Astrocyte (in vitro differentiated cells and primary cell): Measurements from ENCODE around the gene PSMD1. TPM values are rescaled to one million over a fixed set of nuclear protein-coding genes. Genes with fewer than 3 reads are reported as not detected.

Source experiments
- DNase-seq: peaks from one replicate; pipeline ENCODE4 v3.0.0-alpha.2; 2010; ENCODE audit warnings: low read depth
- FAIRE-seq: peaks from 2 replicates; lab custom pipeline; 2011; peaks lifted over from hg19 to GRCh38; lab: Jason Lieb, UNC
- H2AFZ ChIP-seq: 2 replicates; pipeline ENCODE4 v1.6.0; 2012; ENCODE audit warnings: low read depth, low read length, inconsistent platforms
- H3K27ac ChIP-seq: 2 replicates; pipeline ENCODE4 v1.5.1; 2011; ENCODE audit warnings: low read depth, low read length, inconsistent platforms
- H3K27me3 ChIP-seq: 2 replicates; pipeline ENCODE4 v1.6.0; 2011; ENCODE audit warnings: low read length, inconsistent platforms; ENCODE audit not compliant: insufficient read depth
- H3K36me3 ChIP-seq: 2 replicates; pipeline ENCODE4 v1.5.1; 2011; ENCODE audit warnings: low read length, inconsistent platforms; ENCODE audit not compliant: insufficient read depth
- H3K4me1 ChIP-seq: 2 replicates; pipeline ENCODE4 v1.5.1; 2011; ENCODE audit warnings: low read length, inconsistent platforms; ENCODE audit not compliant: insufficient read depth
- H3K4me2 ChIP-seq: 2 replicates; pipeline ENCODE4 v1.6.0; 2012; ENCODE audit warnings: low read length, inconsistent platforms
- H3K4me3 ChIP-seq: 2 replicates; pipeline ENCODE4 v1.5.1; 2011; ENCODE audit warnings: low read depth, mild to moderate bottlenecking, low read length, inconsistent platforms; ENCODE audit not compliant: insufficient read depth
- H3K79me2 ChIP-seq: 2 replicates; pipeline ENCODE4 v1.6.0; 2012; ENCODE audit warnings: mild to moderate bottlenecking, low read length, inconsistent platforms; ENCODE audit not compliant: insufficient read depth
- H3K9ac ChIP-seq: 2 replicates; pipeline ENCODE4 v1.6.0; 2012; ENCODE audit warnings: mild to moderate bottlenecking, low read length, inconsistent platforms
- H3K9me3 ChIP-seq: 2 replicates; pipeline ENCODE4 v1.5.1; 2012; ENCODE audit warnings: low read depth, mild to moderate bottlenecking, low read length, inconsistent platforms; ENCODE audit not compliant: insufficient read depth
- H4K20me1 ChIP-seq: 2 replicates; pipeline ENCODE4 v1.6.0; 2012; ENCODE audit warnings: low read length, inconsistent platforms; ENCODE audit not compliant: insufficient read depth
- H3K27ac Mint-ChIP-seq: one replicate; pipeline ENCODE4 v1.8.0; 2021; ENCODE audit warnings: mild to moderate bottlenecking, mixed read lengths; ENCODE audit not compliant: unreplicated experiment
- H3K27me3 Mint-ChIP-seq: one replicate; pipeline ENCODE4 v1.8.0; 2021; ENCODE audit warnings: low read depth, mixed read lengths; ENCODE audit not compliant: unreplicated experiment
- H3K36me3 Mint-ChIP-seq: one replicate; pipeline ENCODE4 v1.8.0; 2021; ENCODE audit warnings: low read depth, mixed read lengths; ENCODE audit not compliant: unreplicated experiment
- H3K4me1 Mint-ChIP-seq: one replicate; pipeline ENCODE4 v1.8.0; 2021; ENCODE audit warnings: low read depth, mixed read lengths; ENCODE audit not compliant: unreplicated experiment
- H3K4me3 Mint-ChIP-seq: one replicate; pipeline ENCODE4 v1.8.0; 2021; ENCODE audit warnings: mild to moderate bottlenecking, moderate library complexity, mixed read lengths; ENCODE audit not compliant: unreplicated experiment
- H3K9me3 Mint-ChIP-seq: one replicate; pipeline ENCODE4 v1.8.0; 2021; ENCODE audit warnings: mild to moderate bottlenecking, mixed read lengths; ENCODE audit not compliant: unreplicated experiment
- EZH2 ChIP-seq: IDR thresholded peaks from 2 replicates; pipeline ENCODE4 v1.6.1; 2012; ENCODE audit warnings: mild to moderate bottlenecking, low read length, inconsistent platforms; ENCODE audit not compliant: insufficient read depth
- total RNA-seq: library from RNA; stranded (reverse); gene quantifications from 2 replicates; pipeline ENCODE4 v1.2.1, GENCODE V29; 2021
- TF ChIP-seq, protein P1 (sequence below): IDR thresholded peaks from 2 replicates; pipeline ENCODE4 v1.5.1; 2011; ENCODE audit warnings: low read depth, mild to moderate bottlenecking, inconsistent platforms, low read length, moderate library complexity; ENCODE audit not compliant: insufficient read depth

Gene PSMD1
- total RNA-seq, 1 donor from 2014 or later = 151 TPM

DNA sequence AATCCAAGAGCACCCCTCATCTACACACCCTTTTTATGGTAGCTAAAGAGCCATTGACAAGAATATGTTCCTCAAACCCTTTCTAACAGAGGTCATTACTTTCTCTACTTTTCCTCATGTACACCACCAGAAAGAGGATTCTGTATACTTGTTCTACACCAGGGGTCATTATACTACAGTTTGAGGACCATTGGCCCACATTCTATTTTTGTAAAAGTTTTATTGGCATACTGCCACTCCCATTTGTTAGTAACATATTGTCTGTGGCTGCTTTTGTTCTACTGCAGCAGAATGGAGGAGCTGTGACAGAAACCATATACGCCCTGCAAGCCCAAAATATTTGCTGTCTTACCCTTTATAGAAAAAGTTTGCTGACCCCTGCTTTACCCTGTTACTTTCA is 53.9 kb downstream of the PSMD1 start:
- Histone ChIP-seq H3K4me3 (no peak overlapping the region), H3K4me2 (no peak overlapping the region), H4K20me1 (peaks cover 4% of the 10 kb centered on the region), H3K4me1 (peaks cover 15% of the 10 kb centered on the region), H3K27me3 (no peaks in the 10 kb centered on the region), H3K9me3 (no peaks in the 10 kb centered on the region), H3K9ac (no peak overlapping the region), H2AFZ (no peak overlapping the region), H3K79me2 (peaks cover 2% of the 10 kb centered on the region), H3K36me3 (peaks cover 16% of the 10 kb centered on the region), H3K27ac (no peak overlapping the region)
- Mint-ChIP-seq H3K36me3 (peaks cover 9% of the 10 kb centered on the region), H3K27ac (no peak overlapping the region), H3K27me3 (no peaks in the 10 kb centered on the region), H3K9me3 (no peaks in the 10 kb centered on the region), H3K4me1 (peaks cover 30% of the 10 kb centered on the region), H3K4me3 (no peak overlapping the region)
- no peak for FAIRE-seq
- peak; percentile 43 for DNase-seq
- no peak for TF ChIP-seq EZH2
- TF ChIP-seq, protein P1, sequence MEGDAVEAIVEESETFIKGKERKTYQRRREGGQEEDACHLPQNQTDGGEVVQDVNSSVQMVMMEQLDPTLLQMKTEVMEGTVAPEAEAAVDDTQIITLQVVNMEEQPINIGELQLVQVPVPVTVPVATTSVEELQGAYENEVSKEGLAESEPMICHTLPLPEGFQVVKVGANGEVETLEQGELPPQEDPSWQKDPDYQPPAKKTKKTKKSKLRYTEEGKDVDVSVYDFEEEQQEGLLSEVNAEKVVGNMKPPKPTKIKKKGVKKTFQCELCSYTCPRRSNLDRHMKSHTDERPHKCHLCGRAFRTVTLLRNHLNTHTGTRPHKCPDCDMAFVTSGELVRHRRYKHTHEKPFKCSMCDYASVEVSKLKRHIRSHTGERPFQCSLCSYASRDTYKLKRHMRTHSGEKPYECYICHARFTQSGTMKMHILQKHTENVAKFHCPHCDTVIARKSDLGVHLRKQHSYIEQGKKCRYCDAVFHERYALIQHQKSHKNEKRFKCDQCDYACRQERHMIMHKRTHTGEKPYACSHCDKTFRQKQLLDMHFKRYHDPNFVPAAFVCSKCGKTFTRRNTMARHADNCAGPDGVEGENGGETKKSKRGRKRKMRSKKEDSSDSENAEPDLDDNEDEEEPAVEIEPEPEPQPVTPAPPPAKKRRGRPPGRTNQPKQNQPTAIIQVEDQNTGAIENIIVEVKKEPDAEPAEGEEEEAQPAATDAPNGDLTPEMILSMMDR = peak; percentile 9

DNA sequence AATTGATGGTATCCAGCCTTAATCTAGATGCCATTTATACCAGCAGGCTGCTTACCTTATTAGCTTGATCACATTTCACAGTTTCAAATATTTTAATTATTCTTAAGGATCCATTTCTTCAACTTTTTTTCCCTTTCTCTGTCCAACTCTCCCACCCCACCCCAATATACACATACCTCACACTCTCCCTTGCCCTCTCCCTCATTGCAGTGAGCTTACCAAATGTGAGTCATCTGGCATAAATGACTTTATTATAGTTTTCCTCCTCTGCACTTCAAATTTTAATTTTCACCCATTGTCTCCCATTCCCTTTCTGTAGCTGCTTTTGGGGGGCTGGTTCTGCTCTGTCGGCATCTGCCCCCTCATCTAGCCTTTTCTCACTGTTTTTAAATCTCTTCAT is 55.3 kb downstream of the PSMD1 start:
- Mint-ChIP-seq H3K27me3 (no peaks in the 10 kb centered on the region), H3K9me3 (no peaks in the 10 kb centered on the region), H3K4me3 (no peak overlapping the region), H3K4me1 (peaks cover 30% of the 10 kb centered on the region), H3K36me3 (peaks cover 9% of the 10 kb centered on the region), H3K27ac (peak overlapping the region; percentile 94)
- no peaks in the 10 kb centered on the region for H3K27me3 ChIP-seq
- H3K4me1 ChIP-seq = peaks cover 15% of the 10 kb centered on the region
- no peaks in the 10 kb centered on the region for H3K9me3 ChIP-seq
- no peak overlapping the region for H3K4me3 ChIP-seq
- H3K36me3 ChIP-seq = peaks cover 14% of the 10 kb centered on the region
- H3K4me2 ChIP-seq = peak overlapping the region; percentile 73
- peaks cover 4% of the 10 kb centered on the region for H4K20me1 ChIP-seq
- H3K27ac ChIP-seq = peak overlapping the region; percentile 50
- peak overlapping the region; percentile 43 for H3K9ac ChIP-seq
- H2AFZ ChIP-seq = no peak overlapping the region
- peak; percentile 61 for DNase-seq
- no peak for FAIRE-seq
- H3K79me2 ChIP-seq = no peaks in the 10 kb centered on the region
- TF ChIP-seq, protein P1 = no peak
- no peak for TF ChIP-seq EZH2

DNA sequence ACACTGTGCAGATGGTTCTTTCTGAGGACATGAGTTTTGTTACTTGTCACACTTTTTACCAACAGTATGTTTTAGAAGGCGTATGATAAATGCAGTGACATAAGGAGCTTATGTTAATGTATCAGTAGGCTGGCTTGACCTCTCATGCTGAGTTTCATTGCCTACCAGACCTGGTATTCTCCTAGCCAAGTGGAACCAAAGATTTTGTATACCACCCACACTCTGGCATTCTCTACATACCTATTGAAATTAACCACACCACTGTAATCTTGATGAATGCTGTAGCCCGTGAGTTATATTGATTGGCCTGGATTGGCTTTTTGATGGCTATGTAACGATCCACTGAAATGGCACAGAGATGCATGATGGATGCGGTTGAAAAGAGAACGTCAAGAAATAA is 56.8 kb downstream of the PSMD1 start:
- Histone ChIP-seq H3K36me3 (peaks cover 12% of the 10 kb centered on the region), H4K20me1 (peaks cover 4% of the 10 kb centered on the region), H3K4me3 (no peak overlapping the region), H3K9ac (no peak overlapping the region), H3K9me3 (no peaks in the 10 kb centered on the region), H3K4me1 (peaks cover 15% of the 10 kb centered on the region), H3K27ac (no peak overlapping the region), H2AFZ (no peak overlapping the region), H3K4me2 (no peak overlapping the region), H3K79me2 (no peaks in the 10 kb centered on the region), H3K27me3 (no peaks in the 10 kb centered on the region)
- TF ChIP-seq EZH2 = no peak
- TF ChIP-seq, protein P1 = no peak
- Mint-ChIP-seq H3K27me3 (no peaks in the 10 kb centered on the region), H3K27ac (no peak overlapping the region), H3K4me3 (no peak overlapping the region), H3K36me3 (peaks cover 7% of the 10 kb centered on the region), H3K4me1 (peaks cover 32% of the 10 kb centered on the region), H3K9me3 (no peaks in the 10 kb centered on the region)
- DNase-seq = peak; percentile 22
- no peak for FAIRE-seq
